ENCODE data around the gene KDM8.

DNA sequence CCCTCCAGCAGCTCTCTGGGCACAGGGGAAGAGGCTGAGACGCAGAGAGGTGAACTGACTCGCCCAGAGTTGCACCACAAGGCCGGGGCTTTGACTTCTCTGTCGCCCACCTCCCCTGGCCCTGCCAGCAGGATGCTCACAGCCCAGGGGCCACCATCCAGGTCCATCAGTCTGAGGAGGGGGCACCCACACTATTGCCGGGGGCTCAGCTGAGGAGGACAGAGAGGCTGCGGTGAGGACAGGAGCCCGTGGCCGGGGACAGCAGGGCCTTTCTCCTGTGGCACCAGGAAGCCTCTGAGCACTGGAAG lies 32.6 kb downstream of the KDM8 start:
- TF ChIP-seq, protein P1, sequence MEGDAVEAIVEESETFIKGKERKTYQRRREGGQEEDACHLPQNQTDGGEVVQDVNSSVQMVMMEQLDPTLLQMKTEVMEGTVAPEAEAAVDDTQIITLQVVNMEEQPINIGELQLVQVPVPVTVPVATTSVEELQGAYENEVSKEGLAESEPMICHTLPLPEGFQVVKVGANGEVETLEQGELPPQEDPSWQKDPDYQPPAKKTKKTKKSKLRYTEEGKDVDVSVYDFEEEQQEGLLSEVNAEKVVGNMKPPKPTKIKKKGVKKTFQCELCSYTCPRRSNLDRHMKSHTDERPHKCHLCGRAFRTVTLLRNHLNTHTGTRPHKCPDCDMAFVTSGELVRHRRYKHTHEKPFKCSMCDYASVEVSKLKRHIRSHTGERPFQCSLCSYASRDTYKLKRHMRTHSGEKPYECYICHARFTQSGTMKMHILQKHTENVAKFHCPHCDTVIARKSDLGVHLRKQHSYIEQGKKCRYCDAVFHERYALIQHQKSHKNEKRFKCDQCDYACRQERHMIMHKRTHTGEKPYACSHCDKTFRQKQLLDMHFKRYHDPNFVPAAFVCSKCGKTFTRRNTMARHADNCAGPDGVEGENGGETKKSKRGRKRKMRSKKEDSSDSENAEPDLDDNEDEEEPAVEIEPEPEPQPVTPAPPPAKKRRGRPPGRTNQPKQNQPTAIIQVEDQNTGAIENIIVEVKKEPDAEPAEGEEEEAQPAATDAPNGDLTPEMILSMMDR (IDR thresholded peaks at IDR 0.05), result no peak
- TF ChIP-seq EZH2 (IDR thresholded peaks at IDR 0.05; ENCODE audit: borderline replicate concordance, insufficient read depth, low read depth, low read length, poor library complexity, severe bottlenecking), result no peak
